ENCODE measurements around the gene SH3GL1.

DNA sequence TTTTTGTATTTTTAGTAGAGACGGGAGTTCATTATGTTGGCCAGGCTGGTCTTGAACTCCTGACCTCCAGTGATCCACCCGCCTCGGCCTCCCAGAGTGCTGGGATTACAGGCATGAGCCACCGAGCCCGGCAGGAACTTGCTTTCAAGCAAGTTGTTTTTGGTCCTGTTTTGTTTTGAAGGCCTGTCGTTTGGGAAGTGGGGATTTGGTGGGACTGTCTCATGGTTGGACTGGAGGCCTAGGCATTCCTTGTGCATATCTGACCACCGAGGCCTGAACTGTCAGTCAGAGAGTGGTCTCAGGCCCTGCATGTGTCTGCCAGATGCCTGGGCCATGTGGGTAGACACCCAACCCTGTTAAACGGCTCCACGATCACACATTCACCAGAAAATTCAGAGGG lies 30.9 kb upstream of the SH3GL1 start:
- TF ChIP-seq BHLHE40 (IDR thresholded peaks at IDR 0.05; ENCODE audit: low read depth, low read length) (no peak), CTCF (conservative IDR thresholded peaks at IDR 0.05; ENCODE audit: low read depth, low read length) (no peak), RFX5 (IDR thresholded peaks at IDR 0.05; ENCODE audit: low read depth, low read length) (no peak), POLR2A (IDR thresholded peaks at IDR 0.05; ENCODE audit: low read depth, low read length) (no peak), MAFK (IDR thresholded peaks at IDR 0.05; ENCODE audit: low read depth, low read length) (no peak), MXI1 (IDR thresholded peaks at IDR 0.05; ENCODE audit: borderline replicate concordance, low read depth, low read length) (no peak), CEBPB (IDR thresholded peaks at IDR 0.05; ENCODE audit: low read depth, low read length) (no peak), MAZ (IDR thresholded peaks at IDR 0.05; ENCODE audit: borderline replicate concordance, low read depth, low read length) (no peak)
- TF ChIP-seq, protein P1, sequence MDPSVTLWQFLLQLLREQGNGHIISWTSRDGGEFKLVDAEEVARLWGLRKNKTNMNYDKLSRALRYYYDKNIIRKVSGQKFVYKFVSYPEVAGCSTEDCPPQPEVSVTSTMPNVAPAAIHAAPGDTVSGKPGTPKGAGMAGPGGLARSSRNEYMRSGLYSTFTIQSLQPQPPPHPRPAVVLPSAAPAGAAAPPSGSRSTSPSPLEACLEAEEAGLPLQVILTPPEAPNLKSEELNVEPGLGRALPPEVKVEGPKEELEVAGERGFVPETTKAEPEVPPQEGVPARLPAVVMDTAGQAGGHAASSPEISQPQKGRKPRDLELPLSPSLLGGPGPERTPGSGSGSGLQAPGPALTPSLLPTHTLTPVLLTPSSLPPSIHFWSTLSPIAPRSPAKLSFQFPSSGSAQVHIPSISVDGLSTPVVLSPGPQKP (IDR thresholded peaks at IDR 0.05; ENCODE audit: borderline replicate concordance, low read depth, low read length), result no peak

All from IMR-90 (cell line).